ENCODE data around the gene CACUL1.
"Not testable (repeated sequence)": the region's sequence is repeated elsewhere in the genome, so short reads cannot be mapped to it uniquely, and the experiment has no call there.

The CACUL1 gene

DNA sequence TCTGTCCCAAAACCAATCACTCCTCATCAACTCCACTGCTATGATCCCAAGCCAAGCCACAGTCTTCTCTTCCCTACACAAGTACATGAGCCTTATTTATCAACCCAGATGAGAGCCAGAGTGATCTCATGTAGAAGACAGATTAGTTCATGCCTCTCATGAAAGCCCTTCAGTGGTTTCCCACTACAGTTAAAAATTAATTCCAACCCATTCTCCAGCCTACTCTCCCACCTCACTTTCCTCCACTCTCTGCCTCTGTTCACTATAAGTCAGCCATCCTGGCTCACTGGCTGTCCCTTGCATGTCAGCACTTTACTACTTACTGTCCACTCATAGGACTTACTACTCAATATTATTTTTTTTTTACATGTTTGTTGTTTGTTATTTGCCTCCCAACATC is 67.3 kb downstream of the CACUL1 start:
- DNase-seq (ENCODE audit: low spot score), result no peak

DNA sequence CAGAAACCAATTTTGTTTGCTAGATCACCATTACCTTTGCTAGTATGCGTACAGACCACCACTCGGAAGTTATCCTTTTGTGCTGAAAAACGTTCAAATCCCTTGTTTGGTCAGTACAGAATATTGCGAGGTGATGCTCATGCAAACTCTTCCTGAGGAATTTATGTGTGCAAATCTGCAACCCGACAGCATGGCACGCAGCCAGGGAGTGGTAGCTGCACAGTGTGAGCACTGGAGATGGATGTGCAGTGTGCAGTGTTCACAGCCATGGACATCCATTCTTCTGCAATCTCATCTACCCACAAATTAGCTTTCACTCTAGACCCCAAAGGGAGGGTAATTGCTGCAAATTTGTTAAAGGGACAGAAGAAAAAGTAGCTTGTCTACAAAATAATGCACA is 72.2 kb downstream of the CACUL1 start:
- no peak for DNase-seq (ENCODE audit: low spot score)

DNA sequence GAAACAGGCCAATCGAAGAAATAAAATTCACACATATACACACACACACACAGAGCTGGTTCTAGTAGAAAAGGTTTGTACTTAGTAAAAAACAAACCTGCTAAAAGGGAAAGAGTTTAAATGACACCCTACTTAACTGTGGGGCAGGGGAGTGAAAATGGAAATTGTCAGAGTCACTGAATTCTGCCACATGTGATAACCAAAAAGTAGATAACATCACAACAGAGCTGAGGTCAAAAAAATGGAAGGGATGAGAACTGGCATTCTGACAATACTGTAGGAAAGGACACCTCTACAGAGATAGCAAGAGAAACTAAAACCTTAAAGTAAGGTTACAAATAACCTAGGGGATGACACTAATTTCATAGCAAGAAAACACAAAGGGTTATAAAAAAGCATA is 74.6 kb downstream of the CACUL1 start:
- no peak for DNase-seq (ENCODE audit: low spot score)

DNA sequence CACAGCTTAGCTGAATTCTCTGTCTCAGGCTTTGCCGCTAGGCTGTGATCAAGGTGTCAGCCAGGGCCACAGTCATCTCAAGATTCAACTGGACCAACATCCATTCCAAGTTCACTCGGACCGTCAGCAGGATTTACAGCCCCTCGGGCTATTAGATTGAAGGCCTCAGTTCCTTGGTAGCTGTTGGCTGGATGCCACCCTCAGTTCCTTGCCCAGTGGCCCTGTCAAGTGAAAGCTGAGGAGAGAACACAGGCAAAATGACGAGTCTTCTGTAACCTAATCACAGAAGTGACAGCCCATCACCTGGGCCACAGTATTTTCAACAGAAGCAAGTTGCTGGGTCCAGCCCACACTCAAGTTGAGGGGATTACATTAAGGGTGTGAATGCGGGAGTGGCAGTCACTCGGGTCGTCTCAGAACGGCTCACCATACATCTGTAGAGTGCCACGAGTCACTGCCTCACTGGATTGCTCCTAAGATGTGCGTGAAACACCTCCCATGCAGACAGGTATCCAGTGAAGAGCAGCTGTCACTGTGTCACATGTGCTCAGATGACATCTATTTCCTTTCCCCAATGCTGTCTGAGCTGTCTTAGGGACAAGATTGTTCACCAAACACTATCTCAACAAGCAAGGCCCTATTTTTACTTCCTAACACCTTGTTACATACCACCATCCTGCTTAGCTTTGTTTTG is 80.4 kb downstream of the CACUL1 start:
- DNase-seq (ENCODE audit: low spot score), result no peak

DNA sequence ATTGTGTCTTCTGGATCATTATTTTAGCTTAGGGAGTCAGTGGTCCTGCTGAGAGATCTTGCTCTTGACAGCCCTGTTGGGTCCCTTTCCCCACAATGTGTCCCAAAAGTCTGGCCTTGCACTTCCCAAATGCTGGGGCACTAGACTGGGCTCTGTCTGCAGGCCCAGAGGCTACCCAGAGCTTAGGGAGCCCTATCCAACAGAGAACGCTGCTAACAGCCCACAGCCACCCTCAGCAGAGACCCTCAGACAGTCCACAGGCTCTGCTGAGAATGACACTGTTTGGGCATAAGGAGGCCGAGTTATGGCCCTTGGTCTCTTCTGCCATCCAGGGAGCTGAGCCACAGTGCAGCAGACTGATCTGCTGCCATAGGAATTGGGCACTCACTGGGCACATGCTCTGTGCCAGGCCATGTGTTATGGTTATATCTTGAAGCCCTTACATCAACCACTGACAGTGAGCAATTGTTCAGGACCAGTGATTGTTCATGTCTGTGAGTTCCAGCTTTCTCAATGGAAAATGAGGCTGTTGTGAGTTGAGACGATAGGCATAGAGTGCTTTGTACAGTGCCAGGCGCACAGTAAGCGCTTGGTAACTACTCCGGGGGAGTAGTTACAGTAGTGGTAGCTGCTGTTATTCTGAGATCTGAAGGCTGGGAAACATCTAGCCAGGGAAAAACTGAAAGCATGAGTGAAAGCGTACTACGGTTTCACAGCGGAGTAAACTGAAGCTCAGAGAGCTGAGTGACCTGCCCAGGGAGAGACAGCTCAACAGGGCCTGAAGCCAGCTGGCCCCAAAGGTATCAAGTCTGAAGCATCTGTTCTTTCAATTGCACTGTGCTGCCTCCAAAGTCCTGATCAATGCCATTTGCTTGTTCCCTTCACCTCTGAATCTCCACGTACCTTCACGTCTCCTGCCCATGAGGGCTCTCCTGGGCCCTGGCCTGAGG is 81.7 kb downstream of the CACUL1 start:
- no peak for DNase-seq (ENCODE audit: low spot score)

DNA sequence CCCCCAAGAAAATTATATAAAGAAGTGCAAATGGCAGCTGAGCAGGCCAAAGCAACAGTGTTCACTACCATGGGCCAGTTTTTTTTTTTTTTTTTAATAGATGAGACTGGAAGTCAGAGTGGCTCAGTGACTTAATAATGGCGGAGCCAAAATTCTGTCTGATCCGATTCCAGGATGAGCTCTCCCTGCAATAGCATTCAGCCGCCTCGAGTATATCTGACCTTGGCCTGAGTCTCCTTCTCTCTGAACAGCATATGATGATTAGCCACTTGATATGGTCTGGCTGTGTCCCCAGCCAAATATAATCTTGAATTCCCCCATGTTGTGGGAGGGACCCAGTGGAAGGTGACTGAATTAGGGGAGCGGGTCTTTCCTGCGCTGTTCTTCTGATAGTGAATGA is 82.6 kb downstream of the CACUL1 start:
- DNase-seq (ENCODE audit: low spot score), result no peak

DNA sequence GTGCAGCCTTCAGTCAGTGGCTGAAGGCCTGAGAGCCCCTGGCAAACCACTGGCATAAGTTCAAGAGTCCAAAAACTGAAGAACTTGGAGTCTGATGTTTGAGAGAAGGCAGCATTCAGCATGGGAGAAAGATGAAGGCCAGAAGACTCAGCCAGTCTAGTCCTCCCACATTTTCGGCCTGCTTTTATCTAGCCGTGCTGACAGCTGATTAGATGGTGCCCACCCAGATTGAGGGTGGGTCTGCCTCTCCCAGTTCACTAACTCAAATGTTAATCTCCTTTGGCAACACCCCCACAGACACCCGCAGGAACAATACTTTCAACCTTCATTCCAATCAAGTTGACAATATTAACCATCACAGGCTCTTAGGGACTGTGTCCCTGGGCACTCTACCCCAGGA is 83.5 kb downstream of the CACUL1 start:
- DNase-seq (ENCODE audit: low spot score), result not testable (repeated sequence)

DNA sequence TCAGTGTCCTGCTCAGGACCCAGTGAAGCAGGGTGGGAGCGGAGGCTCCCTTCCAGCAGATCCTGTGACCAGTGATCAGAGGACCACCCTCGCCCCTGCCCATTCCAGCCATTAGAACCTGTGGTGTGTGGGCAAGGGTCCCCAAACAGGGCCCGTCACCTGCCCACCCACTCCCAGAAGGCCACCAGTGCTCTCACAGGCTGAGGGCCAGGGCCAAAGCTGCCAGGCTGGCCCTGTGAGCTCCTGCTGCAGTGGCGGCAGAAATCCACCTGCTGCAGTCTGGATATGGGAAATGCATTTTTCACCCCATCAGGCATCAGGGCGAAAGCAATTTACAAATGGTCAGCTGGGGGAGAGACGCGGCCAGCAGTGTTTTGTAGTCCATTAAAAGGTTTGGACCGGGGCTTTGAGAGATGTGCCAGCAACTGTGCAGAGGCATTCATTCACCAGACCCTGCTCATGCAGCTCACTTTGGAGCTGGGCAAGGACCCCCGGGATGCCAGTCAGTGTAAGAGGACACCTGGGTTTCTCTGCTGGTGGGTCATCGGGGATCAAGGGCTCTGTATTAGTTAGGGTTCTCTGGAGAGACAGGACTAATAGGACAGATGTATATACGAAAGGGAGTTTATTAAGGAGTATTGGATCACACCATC is 84.2 kb downstream of the CACUL1 start:
- DNase-seq (ENCODE audit: low spot score), result no peak

DNA sequence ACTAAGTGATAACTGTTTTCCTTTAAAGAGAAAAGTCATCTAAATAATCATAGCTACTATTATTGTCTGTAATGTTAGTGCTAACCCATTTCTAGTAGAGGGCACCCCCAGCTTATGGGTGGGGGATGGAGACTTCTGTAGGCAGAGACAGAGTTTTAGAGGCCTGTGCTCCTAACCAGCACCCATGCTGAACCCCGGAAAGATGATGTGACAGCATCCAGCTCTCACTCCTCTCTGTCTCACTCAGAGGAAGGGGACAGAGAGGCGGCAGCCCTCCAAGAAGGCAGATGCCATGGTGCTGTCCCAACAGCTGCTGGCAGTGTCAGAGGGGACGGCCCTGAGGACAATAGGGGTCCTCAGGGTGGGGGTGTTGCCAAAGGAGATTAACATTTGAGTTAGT is 84.9 kb downstream of the CACUL1 start:
- no peak for DNase-seq (ENCODE audit: low spot score)

DNA sequence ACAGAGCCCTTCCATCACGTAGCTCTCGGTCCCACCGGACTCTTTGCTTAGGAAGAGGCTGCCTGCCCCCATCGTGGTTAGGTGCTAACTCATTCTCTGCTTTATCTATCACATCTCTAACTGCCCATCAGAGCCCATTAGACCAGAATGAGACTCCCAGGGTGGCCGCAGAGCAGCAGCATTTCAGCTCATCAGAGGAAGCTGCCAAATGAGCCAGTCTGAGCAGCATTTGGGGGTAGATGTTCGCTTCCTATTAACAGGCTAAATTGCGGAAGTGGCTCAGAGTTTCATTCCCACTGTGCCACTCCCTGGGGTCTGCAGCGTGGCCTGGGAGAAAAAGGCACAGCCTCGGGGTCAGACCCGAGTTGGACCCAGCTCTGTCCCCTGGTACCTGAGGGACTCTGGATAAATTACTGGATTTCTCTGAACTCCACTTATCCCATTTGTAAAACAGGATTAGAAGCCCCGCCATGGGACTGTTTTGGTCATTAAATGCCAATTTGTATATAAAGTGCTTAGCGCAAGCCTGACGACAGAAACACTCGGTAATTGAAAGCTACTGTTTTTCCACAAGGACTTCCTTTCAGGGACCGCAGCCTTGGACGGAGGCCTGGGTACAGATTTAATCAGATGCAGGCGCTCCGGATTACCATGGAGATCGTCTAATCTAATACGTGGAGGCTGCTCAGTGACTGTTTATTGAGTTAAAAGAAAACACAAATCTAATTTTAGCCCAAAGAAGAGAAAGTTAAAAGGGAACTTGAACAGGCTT is 85.6 kb downstream of the CACUL1 start:
- DNase-seq (ENCODE audit: low spot score), result peak; percentile 98

DNA sequence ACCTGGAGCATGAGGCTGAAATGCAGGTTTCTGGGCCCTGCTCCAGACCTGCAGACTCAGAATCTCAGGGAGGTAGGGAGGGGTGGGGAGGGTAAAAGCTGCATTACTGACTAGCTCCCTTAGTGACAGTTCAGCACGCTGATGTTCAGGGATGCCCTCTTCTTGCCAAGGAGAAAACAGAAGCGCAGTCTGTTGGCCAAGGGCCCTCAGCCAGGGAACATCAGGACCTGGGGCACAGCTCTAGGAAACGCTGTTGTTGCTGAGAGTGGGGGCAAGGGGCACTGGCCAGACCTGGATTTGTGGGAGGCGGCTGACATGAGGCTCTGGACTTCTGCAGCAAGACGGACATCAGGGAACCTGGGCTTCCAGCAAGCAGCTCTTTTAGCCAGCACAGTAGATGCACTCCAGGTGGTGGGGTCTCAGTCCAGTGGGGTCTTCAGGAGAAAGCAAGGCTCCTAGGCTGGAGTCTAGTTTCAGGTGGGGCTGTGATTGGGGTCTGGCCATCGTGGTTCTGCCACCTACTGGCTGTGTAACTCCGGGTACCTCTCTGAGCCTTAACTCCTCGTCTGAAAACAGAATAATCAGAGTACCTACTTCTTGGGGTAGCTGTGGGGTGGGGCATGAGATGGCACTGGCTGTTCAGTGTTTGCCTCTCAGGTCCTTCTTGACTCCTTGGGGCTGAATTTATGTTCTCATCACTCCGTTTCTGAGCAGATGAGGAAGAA is 86.4 kb downstream of the CACUL1 start:
- DNase-seq (ENCODE audit: low spot score), result no peak

DNA sequence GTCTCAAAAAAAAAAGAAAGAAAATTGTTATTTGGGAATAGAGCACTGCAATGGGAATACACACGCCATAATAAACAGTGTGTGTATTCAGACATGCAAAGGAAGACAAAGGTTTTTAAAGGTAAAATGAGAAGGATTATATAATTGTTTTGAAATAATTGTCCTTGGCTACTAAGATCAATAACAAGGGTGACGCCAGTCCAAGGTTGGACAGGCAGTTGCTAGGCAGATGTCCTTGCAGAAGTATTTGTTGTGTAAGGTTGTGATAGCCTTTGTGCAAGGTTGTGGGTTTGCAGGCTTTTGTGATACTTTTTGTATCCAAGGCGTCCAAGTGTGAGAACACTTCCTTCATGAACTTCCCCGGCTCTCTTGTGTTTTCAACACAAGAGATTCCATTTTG is 87.0 kb downstream of the CACUL1 start:
- no peak for DNase-seq (ENCODE audit: low spot score)

DNA sequence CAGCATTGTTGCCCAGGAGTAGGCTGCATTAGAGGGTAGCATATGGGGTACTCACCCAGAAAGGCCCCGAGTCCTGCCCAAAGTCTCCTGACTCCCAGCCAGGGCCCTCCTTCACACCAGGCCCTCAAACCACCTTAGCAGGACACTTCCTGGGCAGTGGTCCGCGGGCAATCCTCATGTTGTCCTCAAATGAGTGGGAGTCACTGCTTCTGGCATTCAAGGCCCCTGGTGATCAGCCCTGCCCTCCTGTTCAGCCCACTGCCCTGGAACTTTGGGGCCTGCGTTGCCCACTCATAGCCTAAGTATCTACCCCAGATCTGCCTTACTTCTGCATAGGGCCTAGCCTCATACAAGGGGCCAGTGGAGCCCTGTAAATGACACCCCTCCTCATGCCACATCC is 88.4 kb downstream of the CACUL1 start:
- no peak for DNase-seq (ENCODE audit: low spot score)

DNA sequence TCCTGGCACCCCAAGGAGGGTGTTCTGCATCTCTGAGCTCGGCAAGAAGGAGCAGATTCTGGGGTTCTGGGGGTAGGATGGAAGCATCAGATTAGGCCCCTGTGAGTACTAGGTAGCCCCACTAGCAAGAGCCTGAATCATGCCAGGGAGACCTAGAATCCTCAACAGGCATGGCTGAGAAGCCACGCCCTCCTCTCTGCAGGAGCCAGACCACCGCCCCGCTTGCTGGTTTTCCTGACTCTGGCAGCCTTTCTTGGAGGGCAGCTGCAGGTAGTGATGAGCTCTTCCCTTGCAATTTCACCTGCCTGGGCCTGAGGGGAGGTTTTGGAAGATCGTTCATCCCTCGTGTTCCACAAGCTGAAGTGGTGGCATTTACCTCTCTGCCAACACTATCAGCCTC is 90.4 kb downstream of the CACUL1 start:
- no peak for DNase-seq (ENCODE audit: low spot score)

DNA sequence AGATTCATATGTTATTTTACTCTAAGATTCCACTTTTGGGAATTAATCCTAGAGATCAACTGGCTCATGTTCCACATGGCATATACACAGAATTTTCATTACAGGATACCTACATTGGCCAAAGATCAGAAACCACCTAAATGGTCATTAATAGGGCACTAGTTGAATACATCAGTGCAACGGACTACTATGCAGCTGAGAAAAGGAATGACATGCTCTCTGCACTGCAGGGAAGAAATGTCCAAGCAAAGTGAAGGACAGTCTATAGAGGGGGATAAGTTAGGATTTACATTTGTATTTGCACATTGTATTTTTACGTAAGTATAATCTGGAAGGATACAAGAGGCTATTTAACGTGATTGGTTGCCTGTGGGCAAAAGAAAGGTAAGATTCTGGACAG is 91.6 kb downstream of the CACUL1 start:
- DNase-seq (ENCODE audit: low spot score), result no peak

DNA sequence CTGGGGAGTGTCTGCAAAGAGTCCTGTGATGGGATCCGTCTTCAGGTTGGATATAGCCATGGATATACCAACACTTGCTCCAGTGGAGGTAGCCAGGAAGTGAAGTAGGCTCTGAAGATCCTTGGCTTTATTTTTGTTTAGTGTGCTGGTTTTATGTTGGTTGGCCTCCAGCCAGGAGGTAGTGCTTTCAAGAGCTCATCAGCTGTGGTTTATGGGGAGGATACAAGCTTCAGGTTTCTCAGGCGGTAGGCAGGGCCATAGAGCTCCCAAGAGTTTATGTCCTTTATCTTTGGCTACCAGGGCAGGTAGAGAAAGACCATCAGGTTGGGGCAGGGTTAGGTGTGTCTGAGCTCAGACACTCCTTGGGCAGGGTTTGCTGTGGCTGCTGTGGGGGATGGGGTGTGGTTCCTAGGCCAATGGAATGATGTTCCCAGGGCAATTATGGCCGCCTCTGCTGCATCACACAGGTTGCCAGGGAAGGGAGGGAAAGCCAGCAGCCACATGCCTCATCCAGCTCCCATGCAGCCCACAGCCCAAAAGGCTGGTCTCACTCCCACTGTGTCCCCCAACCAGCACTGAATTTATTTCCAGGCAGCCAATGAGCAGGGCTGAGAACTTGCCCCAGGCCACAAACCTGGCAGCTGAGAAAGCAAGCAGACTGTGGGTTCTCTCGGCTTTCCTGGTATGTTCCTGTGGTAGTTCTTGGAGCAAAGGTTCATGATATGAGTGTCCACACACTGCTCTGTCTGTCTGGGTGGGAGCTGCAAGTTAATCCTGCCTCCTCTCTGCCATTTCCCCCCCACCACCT is 92.3 kb downstream of the CACUL1 start:
- no peak for DNase-seq (ENCODE audit: low spot score)

DNA sequence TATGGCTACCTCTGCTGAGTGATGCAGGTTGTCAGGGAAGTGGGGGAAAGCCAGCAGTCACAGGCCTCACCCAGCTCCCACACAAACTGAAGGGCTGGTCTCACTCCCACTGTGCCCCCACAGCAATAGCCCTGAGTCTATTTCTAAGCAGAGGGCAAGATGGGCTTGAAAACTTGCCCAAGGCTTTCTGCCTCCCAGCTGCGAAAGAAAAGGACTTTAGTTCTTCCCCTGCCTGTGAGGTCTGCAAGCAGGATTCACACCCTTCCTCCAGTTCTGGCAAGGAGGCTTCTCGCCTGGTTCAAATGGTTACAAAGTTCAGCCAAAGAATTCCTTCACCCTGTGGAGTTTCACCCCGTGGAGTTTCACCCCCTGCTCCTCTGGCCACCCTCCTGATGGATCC is 96.0 kb downstream of the CACUL1 start:
- DNase-seq (ENCODE audit: low spot score), result no peak

DNA sequence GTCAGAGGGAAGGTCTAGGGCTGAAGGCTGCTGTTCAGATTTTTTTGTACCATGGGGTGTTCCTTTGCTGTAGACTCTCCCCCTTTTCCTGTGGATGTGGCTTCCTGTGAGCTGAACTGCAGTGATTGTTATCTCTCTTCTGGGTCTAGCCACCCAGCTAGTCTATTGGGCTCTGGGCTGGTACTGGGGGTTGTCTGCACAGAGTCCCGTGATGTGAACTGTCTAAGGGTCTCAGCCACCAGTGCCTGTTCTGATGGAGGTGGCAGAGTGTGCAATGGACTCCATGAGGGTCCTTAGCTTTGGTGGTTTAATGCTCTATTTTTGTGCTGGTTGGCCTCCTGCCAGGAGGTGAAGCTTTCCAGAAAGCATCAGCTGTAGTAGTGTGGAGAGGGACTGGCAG is 96.6 kb downstream of the CACUL1 start:
- not testable (repeated sequence) for DNase-seq (ENCODE audit: low spot score)

DNA sequence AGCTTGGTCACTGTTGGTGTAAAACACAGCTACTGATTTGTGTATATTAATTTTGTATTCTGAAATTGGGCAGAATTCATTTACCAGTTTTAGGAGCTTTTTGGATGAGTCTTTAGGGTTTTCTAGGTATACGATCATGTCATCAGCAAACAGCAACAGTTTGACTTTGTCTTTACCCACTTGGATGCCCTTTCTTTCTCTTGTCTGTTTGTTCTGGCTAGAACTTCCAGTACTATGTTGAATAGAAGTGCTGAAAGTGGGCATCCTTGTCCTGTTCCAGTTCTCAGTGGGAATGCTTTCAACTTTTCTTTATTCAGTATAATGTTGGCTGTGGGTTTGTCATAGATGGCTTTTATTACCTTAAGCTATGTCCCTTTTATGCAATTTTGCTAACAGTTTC is 109.5 kb downstream of the CACUL1 start:
- not testable (repeated sequence) for DNase-seq (ENCODE audit: low spot score)

DNA sequence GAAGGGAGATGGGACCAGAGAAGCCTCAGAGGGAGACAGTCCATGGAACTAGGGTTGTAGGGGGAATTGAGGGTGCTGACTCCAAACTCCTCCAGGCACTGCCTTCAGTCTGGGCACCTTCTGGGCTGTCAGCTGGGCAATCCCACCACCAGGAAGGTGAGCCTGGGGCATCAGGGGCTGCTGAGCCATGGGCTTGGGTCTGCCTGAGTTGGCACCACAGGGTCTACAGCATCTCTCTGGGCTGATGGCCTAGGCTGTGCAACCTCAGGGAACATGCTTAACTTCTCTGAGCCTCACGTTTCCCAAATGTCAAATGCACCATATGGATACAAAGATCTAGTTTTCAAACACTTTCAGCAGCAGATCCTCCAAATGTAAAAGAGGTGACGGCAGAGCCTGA is 112.5 kb downstream of the CACUL1 start:
- no peak for DNase-seq (ENCODE audit: low spot score)

Measured in SK-N-DZ (cell line).